RWPE2 (cell line): ENCODE measurements around the gene FAM53B.

Source experiments
- ATAC-seq: fragments of 200-7000 bp; cut with Tn5 transposase; 3 replicates; pipeline ENCODE4 v1.9.1; 2021; ENCODE audit warnings: low read depth
- DNase-seq: peaks from one replicate; pipeline ENCODE4 v3.0.0-alpha.2; 2020; ENCODE audit warnings: low spot score
- H3K27ac ChIP-seq: fragments of 450-650 bp; 2 replicates; pipeline ENCODE4 v1.5.1; 2017; ENCODE audit warnings: mild to moderate bottlenecking; ENCODE audit not compliant: poor library complexity, severe bottlenecking
- H3K27me3 ChIP-seq: fragments of 250-450 bp; sonication (Bioruptor Pico); 2 replicates; pipeline ENCODE4 v1.5.1; 2021; ENCODE audit warnings: mild to moderate bottlenecking, moderate library complexity; ENCODE audit not compliant: insufficient read depth, poor library complexity, severe bottlenecking
- H3K36me3 ChIP-seq: fragments of 250-450 bp; sonication (Bioruptor Pico); 2 replicates; pipeline ENCODE4 v1.5.1; 2020; ENCODE audit warnings: low read depth, mild to moderate bottlenecking, moderate library complexity
- H3K4me1 ChIP-seq: fragments of 250-450 bp; sonication (Bioruptor Pico); 2 replicates; pipeline ENCODE4 v1.5.1; 2021; ENCODE audit warnings: mild to moderate bottlenecking, moderate library complexity; ENCODE audit not compliant: insufficient read depth, poor library complexity, severe bottlenecking
- H3K4me3 ChIP-seq: fragments of 250-450 bp; sonication (Bioruptor Pico); 2 replicates; pipeline ENCODE4 v1.5.1; 2021; ENCODE audit warnings: mild to moderate bottlenecking, moderate library complexity; ENCODE audit not compliant: severe bottlenecking
- H3K9me3 ChIP-seq: fragments of 250-450 bp; sonication (Bioruptor Pico); 2 replicates; pipeline ENCODE4 v1.5.1; 2021; ENCODE audit warnings: mild to moderate bottlenecking, moderate library complexity; ENCODE audit not compliant: severe bottlenecking
- TF ChIP-seq, protein P1 (sequence below): fragments of 450-650 bp; IDR thresholded peaks from one replicate; pipeline ENCODE4 v1.5.1; 2017; ENCODE audit warnings: mild to moderate bottlenecking, moderate library complexity; ENCODE audit not compliant: poor library complexity, severe bottlenecking

Gene FAM53B

DNA sequence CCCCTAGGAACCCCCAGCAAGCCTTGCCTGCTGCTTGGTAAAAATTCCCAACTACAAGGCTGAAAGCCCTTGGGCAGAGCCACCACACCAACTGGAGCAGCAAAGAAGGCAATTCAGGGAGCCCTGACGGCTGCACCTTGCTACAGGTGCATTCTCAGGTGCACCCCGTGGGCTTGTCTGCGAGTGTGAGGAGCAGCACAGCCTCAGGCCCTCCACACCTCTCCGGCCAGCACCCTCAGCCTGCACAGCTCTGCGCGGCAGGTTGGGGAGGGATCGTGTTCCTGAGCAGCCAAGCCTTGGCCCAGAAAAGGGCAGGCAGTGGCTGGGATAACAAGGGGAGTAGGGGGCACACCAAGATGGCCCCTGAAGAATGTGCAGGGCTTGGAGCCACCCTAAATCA, 104.1 kb downstream of the FAM53B start:
- no peak overlapping the region for H3K4me3 ChIP-seq
- H3K27me3 ChIP-seq, result no peaks in the 10 kb centered on the region
- no peak for DNase-seq
- TF ChIP-seq, protein P1, sequence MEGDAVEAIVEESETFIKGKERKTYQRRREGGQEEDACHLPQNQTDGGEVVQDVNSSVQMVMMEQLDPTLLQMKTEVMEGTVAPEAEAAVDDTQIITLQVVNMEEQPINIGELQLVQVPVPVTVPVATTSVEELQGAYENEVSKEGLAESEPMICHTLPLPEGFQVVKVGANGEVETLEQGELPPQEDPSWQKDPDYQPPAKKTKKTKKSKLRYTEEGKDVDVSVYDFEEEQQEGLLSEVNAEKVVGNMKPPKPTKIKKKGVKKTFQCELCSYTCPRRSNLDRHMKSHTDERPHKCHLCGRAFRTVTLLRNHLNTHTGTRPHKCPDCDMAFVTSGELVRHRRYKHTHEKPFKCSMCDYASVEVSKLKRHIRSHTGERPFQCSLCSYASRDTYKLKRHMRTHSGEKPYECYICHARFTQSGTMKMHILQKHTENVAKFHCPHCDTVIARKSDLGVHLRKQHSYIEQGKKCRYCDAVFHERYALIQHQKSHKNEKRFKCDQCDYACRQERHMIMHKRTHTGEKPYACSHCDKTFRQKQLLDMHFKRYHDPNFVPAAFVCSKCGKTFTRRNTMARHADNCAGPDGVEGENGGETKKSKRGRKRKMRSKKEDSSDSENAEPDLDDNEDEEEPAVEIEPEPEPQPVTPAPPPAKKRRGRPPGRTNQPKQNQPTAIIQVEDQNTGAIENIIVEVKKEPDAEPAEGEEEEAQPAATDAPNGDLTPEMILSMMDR, result no peak
- H3K4me1 ChIP-seq, result peaks cover 7% of the 10 kb centered on the region
- no peaks in the 10 kb centered on the region for H3K36me3 ChIP-seq
- H3K9me3 ChIP-seq, result no peaks in the 10 kb centered on the region
- ATAC-seq, result no peak
- no peak overlapping the region for H3K27ac ChIP-seq

DNA sequence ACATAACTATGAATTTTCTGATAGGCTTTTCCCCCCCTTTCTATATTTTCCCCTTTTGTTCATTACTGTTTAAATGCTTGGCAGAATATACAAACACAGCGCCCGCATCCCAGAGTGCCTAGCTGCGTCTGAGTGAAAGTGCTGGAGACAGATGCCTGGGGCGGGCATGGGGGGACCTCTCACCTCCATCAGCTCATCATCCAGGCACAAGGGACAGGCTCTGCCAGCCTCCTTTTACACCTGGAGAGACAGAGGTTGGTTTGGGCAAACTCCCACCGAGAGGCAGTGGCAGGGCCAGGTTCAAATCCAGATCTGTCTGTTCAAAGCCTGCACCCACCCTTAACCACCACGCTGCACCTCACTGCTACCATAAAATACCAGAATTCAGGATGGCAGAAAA, 104.5 kb downstream of the FAM53B start:
- TF ChIP-seq, protein P1, result no peak
- no peak for DNase-seq
- no peak overlapping the region for H3K27ac ChIP-seq
- H3K4me3 ChIP-seq, result no peak overlapping the region
- no peak for ATAC-seq
- H3K9me3 ChIP-seq, result no peaks in the 10 kb centered on the region
- H3K36me3 ChIP-seq, result no peaks in the 10 kb centered on the region
- H3K4me1 ChIP-seq, result peaks cover 7% of the 10 kb centered on the region
- no peaks in the 10 kb centered on the region for H3K27me3 ChIP-seq

DNA sequence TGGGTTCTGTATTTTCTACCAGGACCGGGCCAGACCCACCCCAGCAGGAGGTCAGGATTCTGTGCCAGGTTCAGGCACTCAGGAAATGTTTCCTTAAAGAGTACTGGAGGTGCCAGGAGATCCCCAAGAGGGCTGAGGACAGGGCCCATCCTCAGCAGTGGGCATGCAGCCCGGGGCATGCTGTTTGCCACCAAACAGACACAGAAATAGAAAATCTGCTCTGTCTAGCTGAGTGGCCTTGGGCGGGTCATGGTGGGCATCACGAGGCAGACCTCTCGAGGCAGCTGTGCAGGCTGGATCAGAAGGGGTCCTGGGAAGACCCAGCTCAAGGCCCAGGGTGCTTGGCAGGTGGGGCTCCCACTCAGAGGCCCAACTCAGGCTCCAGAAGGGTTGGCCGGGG, 105.0 kb downstream of the FAM53B start:
- DNase-seq (no peak), ATAC-seq (no peak)
- peaks cover 7% of the 10 kb centered on the region for H3K4me1 ChIP-seq
- no peaks in the 10 kb centered on the region for H3K36me3 ChIP-seq
- TF ChIP-seq, protein P1, result no peak
- no peak overlapping the region for H3K4me3 ChIP-seq
- H3K27ac ChIP-seq, result no peak overlapping the region
- H3K27me3 ChIP-seq, result no peaks in the 10 kb centered on the region
- H3K9me3 ChIP-seq, result no peaks in the 10 kb centered on the region

DNA sequence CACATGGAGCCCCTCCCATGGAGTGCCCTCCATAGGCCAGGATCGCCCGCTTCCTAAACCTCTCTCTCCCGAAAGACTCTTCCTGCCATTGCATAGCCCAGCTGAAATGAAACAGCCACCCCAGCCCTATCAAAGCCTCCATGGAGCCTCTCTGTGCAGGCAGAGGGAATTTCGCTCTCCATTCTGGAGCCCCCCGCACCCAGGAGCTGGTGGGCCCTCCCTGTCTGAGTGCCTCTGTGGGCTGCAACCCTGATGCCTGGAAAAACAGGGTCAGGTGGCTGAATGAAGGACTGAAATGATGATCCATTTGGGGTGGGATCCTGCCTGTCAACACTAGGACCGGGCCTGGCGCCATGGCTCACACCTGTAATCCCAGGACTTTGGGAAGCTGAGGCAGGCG, 106.4 kb downstream of the FAM53B start:
- no peaks in the 10 kb centered on the region for H3K9me3 ChIP-seq
- H3K27ac ChIP-seq, result no peak overlapping the region
- ATAC-seq (no peak), DNase-seq (no peak)
- H3K36me3 ChIP-seq, result no peaks in the 10 kb centered on the region
- peaks cover 7% of the 10 kb centered on the region for H3K4me1 ChIP-seq
- H3K27me3 ChIP-seq, result no peaks in the 10 kb centered on the region
- no peak overlapping the region for H3K4me3 ChIP-seq
- TF ChIP-seq, protein P1, result no peak

DNA sequence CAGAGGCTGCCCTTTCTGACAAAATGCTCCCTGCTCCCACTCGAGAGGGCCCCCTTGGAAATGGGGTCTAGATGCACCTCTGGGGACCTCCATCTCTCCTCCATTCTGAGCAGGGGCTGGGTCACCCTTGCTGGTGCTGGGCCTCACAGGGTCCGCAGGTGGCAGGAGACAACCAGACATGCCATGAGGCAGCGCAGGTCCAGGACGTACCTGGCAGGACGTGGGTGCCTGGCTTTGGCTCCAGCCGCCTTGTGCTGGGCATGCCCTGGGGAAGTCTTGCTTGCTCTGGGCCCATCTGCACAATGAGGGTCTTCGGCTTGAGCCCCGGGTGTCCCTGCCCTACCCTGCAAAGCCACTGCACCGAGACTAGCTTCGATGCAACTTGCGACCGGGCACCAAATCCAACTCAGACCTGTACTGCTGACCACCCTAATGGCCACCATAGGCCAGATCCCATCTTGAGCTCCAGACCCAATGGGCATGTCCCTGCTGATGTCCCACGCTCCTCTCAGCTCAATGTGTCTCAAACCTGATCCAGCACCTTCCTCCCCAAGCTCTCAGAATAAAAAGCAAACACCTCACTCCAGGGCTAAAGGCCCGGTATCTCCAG, 107.0 kb downstream of the FAM53B start:
- Histone ChIP-seq H3K27me3 (no peaks in the 10 kb centered on the region), H3K36me3 (no peaks in the 10 kb centered on the region), H3K27ac (no peak overlapping the region), H3K9me3 (no peaks in the 10 kb centered on the region), H3K4me3 (no peak overlapping the region), H3K4me1 (peaks cover 13% of the 10 kb centered on the region)
- no peak for DNase-seq
- ATAC-seq, result no peak
- TF ChIP-seq, protein P1, result no peak
